EH (cell line): ENCODE data around the gene CACNG4.

Experiments
- DNase-seq: peaks from one replicate; pipeline ENCODE4 v3.0.0-alpha.2; 2015; ENCODE audit warnings: low read depth

CACNG4 gene

DNA sequence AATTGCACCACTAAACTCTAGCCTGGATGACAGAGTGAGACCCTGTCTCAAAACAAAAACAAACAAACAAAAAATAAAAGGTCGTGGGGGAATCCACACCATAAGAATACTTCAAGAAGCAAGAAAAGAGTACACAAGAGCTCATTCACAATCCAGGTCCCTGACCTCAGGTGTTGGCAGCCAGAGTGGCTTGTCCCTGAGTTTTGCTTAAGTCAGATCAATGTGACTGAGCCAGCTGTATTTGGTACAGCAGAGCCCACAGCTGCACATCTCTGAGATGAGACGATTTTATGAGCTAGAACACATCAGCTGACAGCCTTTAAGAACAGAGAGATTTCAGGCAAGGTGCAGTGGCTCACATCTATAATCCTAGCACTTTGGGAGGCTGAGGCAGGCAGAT, 102.2 kb downstream of the CACNG4 start:
- DNase-seq = no peak

DNA sequence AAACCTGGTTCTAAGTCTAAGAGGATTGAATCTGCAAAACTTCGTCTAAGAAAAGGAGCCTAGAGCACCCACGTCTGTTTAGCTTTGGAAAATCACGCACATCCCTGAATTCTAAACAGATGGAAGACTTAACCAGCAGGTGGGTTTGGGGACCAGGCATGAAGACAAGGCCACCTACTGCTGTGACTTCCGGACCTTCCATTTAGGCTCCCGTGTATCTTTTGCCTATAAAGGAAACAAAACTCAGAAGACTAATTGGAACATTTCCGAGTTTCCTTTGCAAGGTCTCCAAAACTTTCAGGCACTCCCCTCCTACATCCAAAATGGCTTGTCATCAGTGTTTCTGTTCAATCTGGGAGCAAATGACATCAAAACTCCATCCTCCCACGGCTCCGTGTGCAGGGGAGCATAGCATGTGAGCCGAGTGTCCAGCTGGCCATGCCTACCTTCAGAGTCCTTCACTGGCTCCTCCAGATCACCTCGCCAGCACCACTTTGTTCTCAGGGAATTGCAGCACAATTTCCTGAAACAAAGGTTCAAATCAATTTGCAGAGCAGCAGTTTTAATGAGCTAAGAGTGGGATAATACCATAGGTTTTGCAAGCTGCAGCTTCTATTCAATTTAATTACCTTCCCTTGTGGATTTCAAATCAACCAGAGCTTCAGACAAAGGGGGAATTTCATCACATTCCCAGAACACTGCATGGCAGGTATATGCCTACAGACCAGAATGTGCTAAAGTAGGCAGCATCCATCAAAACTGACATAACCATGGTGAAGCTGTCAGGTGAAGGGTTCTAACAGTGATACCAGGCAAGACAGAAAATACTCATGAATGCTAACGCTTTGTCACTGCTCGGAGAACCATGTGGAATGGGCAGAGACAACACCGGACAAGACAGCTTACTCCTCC, 103.3 kb downstream of the CACNG4 start:
- DNase-seq = no peak

GRCh38 chr17:67068999-67069398, 104.5 kb downstream of the CACNG4 start:
- DNase-seq = peak; percentile 2

GRCh38 chr17:67069603-67070136, 105.2 kb downstream of the CACNG4 start:
- DNase-seq = no peak

GRCh38 chr17:67071595-67071994, 107.1 kb downstream of the CACNG4 start:
- no peak for DNase-seq

- DNase-seq = no peak
Measured at GRCh38 chr17:67072885-67073284, 108.4 kb downstream of the CACNG4 start.

DNA sequence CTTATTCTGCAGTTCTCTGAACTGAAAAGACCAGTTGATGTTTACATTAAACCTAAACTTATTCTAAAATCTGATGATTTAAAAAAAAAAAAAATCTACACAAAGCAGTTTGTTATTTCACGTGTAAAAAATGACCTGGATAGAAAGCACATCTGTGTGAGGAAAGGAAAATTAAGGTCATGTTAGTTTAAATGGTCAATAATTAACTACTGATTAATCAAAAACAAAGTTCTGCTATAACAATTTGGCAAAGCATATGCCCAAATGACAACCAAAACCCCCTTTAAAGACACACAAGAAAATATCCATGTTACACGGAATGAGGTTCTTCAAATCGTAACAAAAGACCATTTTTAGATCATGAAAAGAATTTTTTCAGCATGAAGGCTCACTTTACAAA, 110.3 kb downstream of the CACNG4 start:
- DNase-seq = no peak

DNA sequence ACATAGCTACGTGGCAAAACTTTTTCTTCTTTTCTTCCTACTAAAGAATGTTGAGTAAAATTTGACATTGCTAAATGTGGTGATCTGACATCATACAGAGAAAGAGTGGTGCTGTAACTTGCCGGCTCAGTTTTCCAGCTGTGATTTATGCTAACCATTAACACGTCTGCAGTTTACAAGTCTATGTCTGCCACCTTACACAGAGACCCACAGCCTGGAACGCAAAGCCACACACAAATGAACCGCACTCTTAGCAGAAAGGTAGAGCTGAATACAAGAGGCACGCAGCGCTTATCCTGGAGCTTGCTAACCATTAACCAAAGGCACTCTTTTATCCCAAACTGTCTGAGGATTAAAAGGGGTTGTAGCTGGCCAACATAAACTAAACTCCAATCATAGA, 111.8 kb downstream of the CACNG4 start:
- DNase-seq = no peak

- DNase-seq = no peak
Measured at GRCh38 chr17:67078292-67078691, 113.8 kb downstream of the CACNG4 start.

- no peak for DNase-seq
Measured at GRCh38 chr17:67079491-67079890, 115.0 kb downstream of the CACNG4 start.

DNA sequence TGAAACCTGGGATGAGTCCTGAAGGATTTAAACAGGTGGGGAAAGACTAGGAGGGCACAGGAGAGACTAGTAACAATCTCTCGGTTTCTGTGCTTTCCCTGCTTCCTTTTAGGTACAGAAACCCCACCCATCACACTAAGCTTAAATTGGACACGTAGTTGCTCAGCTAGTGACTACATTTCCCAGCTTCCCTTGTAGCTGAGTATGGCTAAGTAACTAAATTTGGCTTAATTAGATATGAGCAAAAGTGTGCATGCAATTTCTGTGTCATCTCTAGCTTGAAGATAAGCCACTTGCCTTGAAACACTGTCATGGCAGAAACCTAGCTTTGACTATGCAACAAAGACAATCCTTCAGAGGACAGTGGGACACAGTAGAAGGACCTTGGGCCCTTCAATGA, 116.3 kb downstream of the CACNG4 start:
- DNase-seq = no peak

DNA sequence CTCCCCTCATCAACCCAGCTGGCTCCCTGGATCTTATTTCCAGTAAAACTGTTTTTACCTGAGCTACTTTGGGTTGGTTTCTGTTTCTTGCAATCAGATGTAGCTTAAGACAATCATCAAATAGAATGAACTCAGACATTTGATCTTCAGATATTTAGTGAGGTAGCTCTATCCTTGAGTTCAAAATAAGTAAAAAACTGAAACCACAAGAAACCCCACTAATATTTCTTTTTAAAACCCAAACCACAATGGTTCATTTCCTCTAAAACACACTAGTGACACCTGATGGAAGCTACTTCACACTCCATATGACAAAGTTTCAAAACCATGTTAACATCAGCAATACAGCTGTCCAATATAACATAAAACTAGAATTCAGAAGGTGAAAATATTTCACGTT, 117.6 kb downstream of the CACNG4 start:
- DNase-seq = no peak
